ENCODE results near the gene TMCC2. TPM values are rescaled to one million over a fixed set of nuclear protein-coding genes. Genes with fewer than 3 reads are reported as not detected.

TMCC2 gene
- total RNA-seq, 4 donors from 2014 or later, result 0.80 to 1.2 (median 1.1) TPM; not detected in 1

- Histone ChIP-seq H3K36me3 (no peaks in the 10 kb centered on the region), H3K4me1 (peaks cover 0 to 31% (median 3%) of the 10 kb centered on the region in 4 donors), H3K4me3 (no peak overlapping the region), H3K9me3 (no peaks in the 10 kb centered on the region), H3K27ac (no peak overlapping the region), H3K27me3 (no peaks in the 10 kb centered on the region)
- no peak for DNase-seq
- 54% methylated on average over 10 of the region's 10 CpGs; no CpG with 5 or more reads in 1 of the 2 donors for WGBS, 2 donors (ENCODE audit: low coverage in 1 of 2)
- intact Hi-C loops (cut with DNase I; ENCODE audit: low total_unique reads) (loop anchor here (10.0 kb wide), 1 partner anchor 115 kb away; no protein-coding TSS in a partner anchor), in situ Hi-C loops (cut with MboI; ENCODE audit: low pct_ligation_motif_present in 1 of 4, low pct_unique_long_range_greater_than_20kb in 1 of 4, low sequenced_read_pairs in 3 of 4) (loop anchor here in 2 of 4 donors (10.0 kb wide), 2 partner anchors 275 to 285 kb away; no protein-coding TSS in a partner anchor)
- TF ChIP-seq EP300 (IDR thresholded peaks at IDR 0.05; ENCODE audit: low read depth) (no peak), CTCF (IDR thresholded peaks at IDR 0.05) (no peak), POLR2A (IDR thresholded peaks at IDR 0.05) (no peak), POLR2AphosphoS5 (IDR thresholded peaks at IDR 0.05) (no peak)
These were observed 31.6 kb downstream of the TMCC2 start for GRCh38 chr1:205259324-205259832.

GRCh38 chr1:205259998-205260397 lies 32.3 kb downstream of the TMCC2 start:
- in situ Hi-C loops (cut with MboI; ENCODE audit: low pct_ligation_motif_present in 1 of 4, low pct_unique_long_range_greater_than_20kb in 1 of 4, low sequenced_read_pairs in 3 of 4) (loop anchor here in 2 of 4 donors (10.0 kb wide), 2 partner anchors 275 to 285 kb away; no protein-coding TSS in a partner anchor), intact Hi-C loops (cut with DNase I; ENCODE audit: low total_unique reads) (loop anchor here (10.0 kb wide), 1 partner anchor 115 kb away; no protein-coding TSS in a partner anchor)
- Histone ChIP-seq H3K36me3 (no peaks in the 10 kb centered on the region), H3K9me3 (no peaks in the 10 kb centered on the region), H3K4me3 (no peak overlapping the region), H3K27ac (no peak overlapping the region), H3K27me3 (no peaks in the 10 kb centered on the region), H3K4me1 (peaks cover 0 to 31% (median 3%) of the 10 kb centered on the region in 4 donors)
- WGBS, 2 donors (ENCODE audit: low coverage in 1 of 2), result 69 to 80% methylated on average over 1 of the region's 1 CpG
- no peak for DNase-seq
- no peak for TF ChIP-seq EP300 (IDR thresholded peaks at IDR 0.05; ENCODE audit: low read depth)

- Histone ChIP-seq H3K27me3 (no peaks in the 10 kb centered on the region), H3K9me3 (no peaks in the 10 kb centered on the region), H3K4me3 (no peak overlapping the region), H3K27ac (no peak overlapping the region), H3K4me1 (peaks cover 0 to 27% (median 3%) of the 10 kb centered on the region in 4 donors), H3K36me3 (no peaks in the 10 kb centered on the region)
- no peak for TF ChIP-seq POLR2A (IDR thresholded peaks at IDR 0.05)
- TF ChIP-seq POLR2AphosphoS5 (IDR thresholded peaks at IDR 0.05), result no peak
- no peak for TF ChIP-seq CTCF (IDR thresholded peaks at IDR 0.05)
- intact Hi-C loops (cut with DNase I; ENCODE audit: low total_unique reads) (no loop called here), in situ Hi-C loops (cut with MboI; ENCODE audit: low pct_ligation_motif_present in 1 of 4, low pct_unique_long_range_greater_than_20kb in 1 of 4, low sequenced_read_pairs in 3 of 4) (no loop called here)
- DNase-seq, result no peak
- WGBS, 2 donors (ENCODE audit: low coverage in 1 of 2), result 55 to 59% methylated on average over 7 to 8 of the region's 8 CpGs
These were observed 33.4 kb downstream of the TMCC2 start for GRCh38 chr1:205260948-205261732.

- Histone ChIP-seq H3K36me3 (no peaks in the 10 kb centered on the region), H3K4me1 (peaks cover 0 to 32% (median 3%) of the 10 kb centered on the region in 4 donors), H3K9me3 (no peaks in the 10 kb centered on the region), H3K4me3 (no peak overlapping the region), H3K27ac (no peak overlapping the region), H3K27me3 (no peaks in the 10 kb centered on the region)
- WGBS, 2 donors (ENCODE audit: low coverage in 1 of 2), result 39 to 52% methylated on average over 3 to 5 of the region's 5 CpGs
- DNase-seq, result no peak
- TF ChIP-seq POLR2A (IDR thresholded peaks at IDR 0.05), result no peak
- TF ChIP-seq EP300 (IDR thresholded peaks at IDR 0.05; ENCODE audit: low read depth), result no peak
- no peak for TF ChIP-seq CTCF (IDR thresholded peaks at IDR 0.05)
- TF ChIP-seq POLR2AphosphoS5 (IDR thresholded peaks at IDR 0.05), result no peak
- in situ Hi-C loops (cut with MboI; ENCODE audit: low pct_ligation_motif_present in 1 of 4, low pct_unique_long_range_greater_than_20kb in 1 of 4, low sequenced_read_pairs in 3 of 4), result no loop called here
- intact Hi-C loops (cut with DNase I; ENCODE audit: low total_unique reads), result no loop called here
These were observed 34.4 kb downstream of the TMCC2 start for GRCh38 chr1:205261946-205262691.

All from transverse colon (tissue), 4 donors.